Measurements from ENCODE around the gene CCSER1.

GRCh38 chr4:90146306-90146705 is 19.1 kb downstream of the CCSER1 start:
- no peak for TF ChIP-seq EZH2 (IDR thresholded peaks at IDR 0.05; ENCODE audit: insufficient read depth, poor library complexity, severe bottlenecking)
- no peak for TF ChIP-seq EZH2phosphoT487 (IDR thresholded peaks at IDR 0.05; ENCODE audit: insufficient read depth, low read depth)

Data from GM23248 (cell line).